Measurements from ENCODE around the gene LLPH. TPM values are rescaled to one million over a fixed set of nuclear protein-coding genes. Genes with fewer than 3 reads are reported as not detected.
"Not testable (repeated sequence)": the region's sequence is repeated elsewhere in the genome, so short reads cannot be mapped to it uniquely, and the experiment has no call there.

Gene LLPH
- total RNA-seq, result 20.3 TPM
- polyA plus RNA-seq, result 29.2 TPM
- long read RNA-seq, donor 1, full-length matches to known transcripts, result 1 of 1 reads
- long read RNA-seq, donor 1, partial matches to known transcripts, result 0 of 1 reads
- long read RNA-seq, donor 1, other reads (novel, unspliced or antisense), result 0 of 1 reads
- long read RNA-seq, donor 2, result 0 reads
- long read RNA-seq, donor 3, full-length matches to known transcripts, result 46 of 56 reads
- long read RNA-seq, donor 3, partial matches to known transcripts, result 10 of 56 reads
- long read RNA-seq, donor 3, other reads (novel, unspliced or antisense), result 0 of 56 reads
- long read RNA-seq, donor 4, full-length matches to known transcripts, result 13 of 13 reads
- long read RNA-seq, donor 4, partial matches to known transcripts, result 0 of 13 reads
- long read RNA-seq, donor 4, other reads (novel, unspliced or antisense), result 0 of 13 reads
- long read RNA-seq, donor 5, full-length matches to known transcripts, result 54 of 66 reads
- long read RNA-seq, donor 5, partial matches to known transcripts, result 12 of 66 reads
- long read RNA-seq, donor 5, other reads (novel, unspliced or antisense), result 0 of 66 reads
- long read RNA-seq, donor 6, full-length matches to known transcripts, result 21 of 21 reads
- long read RNA-seq, donor 6, partial matches to known transcripts, result 0 of 21 reads
- long read RNA-seq, donor 6, other reads (novel, unspliced or antisense), result 0 of 21 reads
- long read RNA-seq, donor 7, full-length matches to known transcripts, result 29 of 35 reads
- long read RNA-seq, donor 7, partial matches to known transcripts, result 6 of 35 reads
- long read RNA-seq, donor 7, other reads (novel, unspliced or antisense), result 0 of 35 reads
- long read RNA-seq, donor 8, full-length matches to known transcripts, result 1 of 1 reads
- long read RNA-seq, donor 8, partial matches to known transcripts, result 0 of 1 reads
- long read RNA-seq, donor 8, other reads (novel, unspliced or antisense), result 0 of 1 reads
- long read RNA-seq, donor 9, full-length matches to known transcripts, result 17 of 23 reads
- long read RNA-seq, donor 9, partial matches to known transcripts, result 6 of 23 reads
- long read RNA-seq, donor 9, other reads (novel, unspliced or antisense), result 0 of 23 reads
- long read RNA-seq, donor 10, full-length matches to known transcripts, result 20 of 26 reads
- long read RNA-seq, donor 10, partial matches to known transcripts, result 6 of 26 reads
- long read RNA-seq, donor 10, other reads (novel, unspliced or antisense), result 0 of 26 reads

DNA sequence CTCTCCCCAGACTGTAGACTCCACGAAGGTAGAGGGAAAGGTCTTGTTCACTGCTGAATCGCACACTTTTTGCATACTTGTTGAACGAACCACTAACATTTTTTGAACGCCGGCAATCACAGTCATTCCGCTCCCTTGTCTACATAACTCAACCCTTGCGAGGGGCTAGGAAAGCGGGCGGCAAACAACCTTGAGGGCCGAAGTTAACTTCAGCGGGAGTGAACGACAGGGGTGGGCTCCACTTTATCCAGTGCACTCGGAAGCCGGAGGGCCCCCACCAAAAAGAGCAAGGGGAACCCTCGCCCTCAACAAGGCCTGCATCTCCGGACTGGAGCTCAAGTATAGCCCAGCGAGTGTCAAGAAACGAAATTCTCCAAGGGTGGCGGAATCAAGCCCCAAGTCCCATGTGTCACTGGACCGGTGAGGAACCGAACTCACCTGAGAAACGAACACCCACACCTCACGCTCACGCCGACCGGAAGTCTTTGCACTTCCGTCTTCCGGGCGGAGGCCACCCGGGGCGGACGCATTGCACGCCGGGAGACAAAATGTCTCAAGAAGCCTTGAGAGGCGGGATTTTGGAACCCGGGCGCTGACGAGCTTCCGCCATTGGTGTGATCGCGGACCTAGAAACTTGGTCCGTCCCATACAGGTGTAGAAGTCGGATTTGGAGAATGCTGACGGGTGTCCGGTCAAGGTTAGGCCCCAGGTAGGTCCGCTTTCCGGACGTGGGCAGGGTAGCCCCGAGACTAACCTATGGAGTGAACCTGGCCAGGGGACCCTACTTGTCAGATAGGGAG, at the start of gene LLPH:
Gene LLPH, minus strand, starts transcription at position 484 of the 800 bp plus-strand sequence. CDS start 1,644 bp downstream, outside the sequence.
- peak; percentile 74 to 96 (median 87) for DNase-seq (ENCODE audit: low read depth in 6 of 9, low spot score in 9 of 9)
- Histone ChIP-seq H3K27ac (ENCODE audit: low read depth in 1 of 2, low read length in 1 of 2) (peak within 1 kb of the TSS; percentile 72 to 82), H3K4me1 (ENCODE audit: control insufficient read depth in 2 of 2, insufficient read depth in 2 of 2, low read length in 2 of 2) (peaks cover 7 to 10% of the 10 kb centered on the region in 2 donors), H3K4me3 (ENCODE audit: low read length in 2 of 2) (peak within 1 kb of the TSS; percentile 53 to 96), H3K27me3 (ENCODE audit: control insufficient read depth in 2 of 2, insufficient read depth in 1 of 2, low read length in 1 of 2) (no peaks in the 10 kb centered on the region), H3K9me3 (ENCODE audit: control insufficient read depth in 2 of 2, insufficient read depth in 1 of 2, low read length in 1 of 2) (no peaks in the 10 kb centered on the region), H3K36me3 (ENCODE audit: control insufficient read depth in 2 of 2, insufficient read depth in 2 of 2, low read length in 1 of 2) (peaks cover 4 to 27% of the 10 kb centered on the region in 2 donors)
- WGBS, result under 1% methylated on average over 49 of the region's 49 CpGs

DNA sequence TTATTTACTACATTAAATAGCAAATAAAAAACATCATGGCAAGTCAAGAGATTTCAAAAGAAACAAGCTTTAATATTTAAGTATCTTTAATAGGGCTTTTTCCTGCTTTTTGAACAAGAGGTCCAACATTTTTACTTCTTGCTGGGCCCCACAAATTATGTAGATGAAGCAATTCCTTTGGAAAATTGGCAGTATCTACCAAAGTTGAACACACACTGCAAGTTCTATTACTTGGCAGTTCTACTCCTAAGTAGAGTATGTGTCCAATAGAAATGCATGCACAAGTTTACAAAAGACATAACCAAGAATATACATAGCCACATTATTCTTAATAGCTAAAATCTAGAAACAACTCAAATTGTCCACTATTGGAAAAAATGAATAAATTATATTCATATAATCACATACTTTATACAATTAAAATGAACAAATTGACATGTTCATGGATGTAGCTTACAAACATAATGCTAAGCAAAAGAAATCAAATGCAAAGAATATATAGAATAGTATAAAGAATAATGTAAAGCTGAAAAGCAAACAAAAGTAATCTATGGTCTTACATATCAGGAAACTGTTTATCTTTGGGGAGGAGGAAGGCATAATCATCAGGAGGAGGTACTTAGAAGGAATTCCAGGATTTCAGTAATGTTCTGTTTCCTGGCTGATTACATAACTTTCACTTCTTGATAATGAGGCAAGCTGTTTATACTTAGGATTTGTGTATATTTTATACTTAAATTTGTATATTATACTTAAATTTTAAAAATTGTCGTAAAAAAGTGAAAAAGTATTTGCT, 45.8 kb upstream of the LLPH start:
- Histone ChIP-seq H3K4me3 (ENCODE audit: low read length in 2 of 2) (no peak overlapping the region), H3K4me1 (ENCODE audit: control insufficient read depth in 2 of 2, insufficient read depth in 2 of 2, low read length in 2 of 2) (no peaks in the 10 kb centered on the region), H3K36me3 (ENCODE audit: control insufficient read depth in 2 of 2, insufficient read depth in 2 of 2, low read length in 1 of 2) (no peaks in the 10 kb centered on the region), H3K9me3 (ENCODE audit: control insufficient read depth in 2 of 2, insufficient read depth in 1 of 2, low read length in 1 of 2) (peaks cover 0 to 1% of the 10 kb centered on the region in 2 donors), H3K27me3 (ENCODE audit: control insufficient read depth in 2 of 2, insufficient read depth in 1 of 2, low read length in 1 of 2) (no peaks in the 10 kb centered on the region), H3K27ac (ENCODE audit: low read depth in 1 of 2, low read length in 1 of 2) (no peak overlapping the region)
- DNase-seq (ENCODE audit: low read depth in 6 of 9, low spot score in 9 of 9), result no peak
- 95% methylated on average over 1 of the region's 1 CpG for WGBS

DNA sequence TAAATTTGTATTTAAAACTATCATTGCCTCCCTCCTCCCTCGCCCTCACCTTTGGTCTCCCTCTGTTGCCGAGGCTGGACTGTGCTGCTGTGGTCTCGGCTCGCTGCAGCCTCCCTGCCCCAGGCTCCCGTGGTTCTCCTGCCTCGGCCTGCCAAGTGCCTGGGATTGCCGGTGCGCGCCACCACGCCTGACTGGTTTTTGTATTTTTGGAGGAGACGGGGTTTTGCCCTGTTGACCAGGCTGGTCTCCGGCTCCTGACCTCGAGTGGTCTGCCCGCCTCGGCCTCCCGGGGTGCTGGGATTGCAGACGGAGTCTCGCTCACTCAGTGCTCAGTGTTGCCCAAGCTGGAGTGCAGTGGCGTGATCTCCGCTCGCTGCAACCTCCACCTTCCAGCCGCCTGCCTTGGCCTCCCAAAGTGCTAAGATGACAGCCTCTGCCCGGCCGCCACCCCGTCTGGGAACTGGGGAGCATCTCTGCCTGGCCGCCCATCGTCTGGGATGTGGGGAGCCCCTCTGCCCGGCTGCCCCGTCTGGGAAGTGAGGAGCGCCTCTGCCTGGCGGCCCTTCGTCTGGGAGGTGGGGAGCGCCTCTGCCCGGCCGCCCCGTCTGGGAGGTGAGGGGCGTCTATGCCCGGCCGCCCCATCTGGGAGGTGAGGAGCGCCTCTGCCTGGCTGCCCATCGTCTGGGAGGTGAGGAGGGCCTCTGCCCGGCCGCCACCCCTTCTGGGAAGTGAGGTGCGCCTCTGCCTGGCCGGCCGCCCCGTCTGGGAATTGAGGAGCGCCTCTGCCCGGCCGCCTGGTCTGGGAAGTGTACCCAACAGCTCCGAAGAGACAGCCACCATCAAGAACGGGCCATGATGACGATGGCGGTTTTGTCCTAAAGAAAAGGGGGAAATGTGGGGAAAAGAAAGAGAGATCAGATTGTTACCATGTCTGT, 44.1 kb upstream of the LLPH start:
- not testable (repeated sequence) for H3K27ac ChIP-seq (ENCODE audit: low read depth in 1 of 2, low read length in 1 of 2); H3K4me3 ChIP-seq (ENCODE audit: low read length in 2 of 2); H3K4me1 ChIP-seq (ENCODE audit: control insufficient read depth in 2 of 2, insufficient read depth in 2 of 2, low read length in 2 of 2); DNase-seq (ENCODE audit: low read depth in 6 of 9, low spot score in 9 of 9); H3K27me3 ChIP-seq (ENCODE audit: control insufficient read depth in 2 of 2, insufficient read depth in 1 of 2, low read length in 1 of 2); H3K36me3 ChIP-seq (ENCODE audit: control insufficient read depth in 2 of 2, insufficient read depth in 2 of 2, low read length in 1 of 2); H3K9me3 ChIP-seq (ENCODE audit: control insufficient read depth in 2 of 2, insufficient read depth in 1 of 2, low read length in 1 of 2)
- WGBS, result 97% methylated on average over 54 of the region's 54 CpGs

DNA sequence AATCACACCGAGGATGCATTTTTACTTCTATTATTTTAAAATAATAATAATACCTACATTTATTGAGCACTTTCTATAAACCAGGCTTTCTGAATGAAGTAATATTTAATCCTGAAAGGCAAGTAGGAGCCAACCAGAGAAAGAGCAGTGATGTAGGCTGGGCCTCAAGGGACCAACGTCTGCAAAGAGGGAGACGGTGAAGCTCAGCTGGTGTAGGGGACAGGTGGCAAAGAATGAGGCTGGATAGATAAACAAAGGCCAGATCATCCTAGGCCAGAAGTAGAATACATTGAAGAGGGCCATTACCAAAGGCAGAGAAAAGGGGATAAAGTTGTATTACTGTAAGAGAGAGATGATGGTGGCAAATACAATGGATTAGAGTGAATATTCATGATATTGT, 40.1 kb upstream of the LLPH start:
- 96% methylated on average over 3 of the region's 3 CpGs for WGBS
- no peaks in the 10 kb centered on the region for H3K27me3 ChIP-seq (ENCODE audit: control insufficient read depth in 2 of 2, insufficient read depth in 1 of 2, low read length in 1 of 2)
- peak overlapping the region in 1 of 2 donors; percentile 100 for H3K27ac ChIP-seq (ENCODE audit: low read depth in 1 of 2, low read length in 1 of 2)
- no peak for DNase-seq (ENCODE audit: low read depth in 6 of 9, low spot score in 9 of 9)
- peaks cover 3 to 4% of the 10 kb centered on the region in 2 donors for H3K9me3 ChIP-seq (ENCODE audit: control insufficient read depth in 2 of 2, insufficient read depth in 1 of 2, low read length in 1 of 2)
- H3K4me3 ChIP-seq (ENCODE audit: low read length in 2 of 2), result peak overlapping the region in 1 of 2 donors; percentile 98
- peaks cover 0 to 12% of the 10 kb centered on the region in 2 donors for H3K4me1 ChIP-seq (ENCODE audit: control insufficient read depth in 2 of 2, insufficient read depth in 2 of 2, low read length in 2 of 2)
- H3K36me3 ChIP-seq (ENCODE audit: control insufficient read depth in 2 of 2, insufficient read depth in 2 of 2, low read length in 1 of 2), result peaks cover 2 to 3% of the 10 kb centered on the region in 2 donors

DNA sequence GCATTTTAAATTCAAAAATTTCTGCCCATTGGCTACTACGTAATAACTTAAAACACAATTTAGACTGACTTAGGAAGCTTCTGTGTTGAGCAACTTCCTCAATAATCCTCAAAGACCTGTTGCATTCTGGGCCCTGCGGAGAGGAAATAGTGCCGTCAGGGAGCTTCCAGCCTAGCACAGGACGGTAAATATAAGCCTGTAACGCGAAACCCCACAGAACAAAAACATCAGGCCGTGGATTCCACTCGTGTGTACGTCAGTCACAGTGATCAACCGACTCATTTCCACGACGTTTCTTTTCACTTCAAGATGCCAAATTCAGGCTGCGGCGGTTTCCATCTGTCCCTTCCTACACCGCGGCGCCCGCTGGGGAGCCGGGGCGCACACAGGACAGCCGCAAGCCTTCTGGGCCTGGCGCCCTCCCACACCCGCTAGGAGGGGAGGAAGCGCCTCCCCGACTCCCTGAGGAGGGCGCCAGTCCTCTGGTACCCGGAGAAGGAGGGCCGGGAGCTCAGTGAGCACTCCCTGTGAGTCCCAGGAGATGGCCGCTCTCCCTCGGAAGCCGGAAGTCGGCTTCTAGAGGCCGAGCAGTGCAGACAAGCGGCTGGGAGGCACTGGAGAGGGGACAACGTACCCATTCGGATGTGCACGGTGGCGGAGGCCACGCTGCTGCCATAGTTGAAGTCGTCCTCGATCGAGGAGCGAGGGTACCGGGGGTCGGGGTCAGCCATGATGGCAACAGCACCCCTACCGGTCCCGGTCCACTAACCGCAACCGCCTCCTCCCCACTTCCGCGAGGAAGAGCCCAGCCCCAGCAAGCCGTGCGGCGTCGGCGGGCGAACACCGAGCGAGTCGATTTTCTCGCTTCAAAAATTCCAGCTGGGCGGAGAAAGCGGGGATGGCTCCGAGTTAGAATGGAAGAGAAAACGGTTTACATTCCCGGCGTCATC, 38.9 kb upstream of the LLPH start, which contains the start of gene TMBIM4:
Gene TMBIM4, minus strand, starts transcription at position 776 of the 950 bp plus-strand sequence. Its CDS starts 45 bp downstream, at position 731.
- WGBS, result under 1% methylated on average over 67 of the region's 67 CpGs
- Histone ChIP-seq H3K9me3 (ENCODE audit: control insufficient read depth in 2 of 2, insufficient read depth in 1 of 2, low read length in 1 of 2) (peaks cover 3 to 8% of the 10 kb centered on the region in 2 donors), H3K27me3 (ENCODE audit: control insufficient read depth in 2 of 2, insufficient read depth in 1 of 2, low read length in 1 of 2) (no peaks in the 10 kb centered on the region), H3K36me3 (ENCODE audit: control insufficient read depth in 2 of 2, insufficient read depth in 2 of 2, low read length in 1 of 2) (peaks cover 2 to 3% of the 10 kb centered on the region in 2 donors), H3K4me1 (ENCODE audit: control insufficient read depth in 2 of 2, insufficient read depth in 2 of 2, low read length in 2 of 2) (peaks cover 0 to 12% of the 10 kb centered on the region in 2 donors), H3K27ac (ENCODE audit: low read depth in 1 of 2, low read length in 1 of 2) (peak within 1 kb of the TSS; percentile 100), H3K4me3 (ENCODE audit: low read length in 2 of 2) (peak within 1 kb of the TSS; percentile 98)
- DNase-seq (ENCODE audit: low read depth in 6 of 9, low spot score in 9 of 9), result peak; percentile 68 to 93 (median 82)

DNA sequence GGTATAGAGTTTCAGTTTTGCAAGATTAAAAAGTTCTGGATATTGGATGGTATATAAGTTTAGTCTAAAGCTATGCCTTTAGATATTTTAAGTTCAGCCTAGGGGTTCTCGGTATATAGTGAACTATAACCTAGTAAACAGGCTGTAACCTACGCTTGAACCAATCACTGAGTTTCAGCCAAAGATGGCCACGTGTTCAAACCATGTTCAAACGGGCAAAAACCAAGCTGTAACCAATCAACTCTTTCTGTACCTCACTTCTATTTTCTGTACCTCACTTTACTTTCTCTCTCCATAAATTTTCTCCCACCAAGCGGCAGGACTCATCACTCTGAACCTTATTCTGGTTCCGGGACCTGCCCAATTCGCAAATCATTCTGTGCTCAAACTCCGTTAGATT, 37.9 kb upstream of the LLPH start:
- Histone ChIP-seq H3K9me3 (ENCODE audit: control insufficient read depth in 2 of 2, insufficient read depth in 1 of 2, low read length in 1 of 2) (peaks cover 1 to 8% of the 10 kb centered on the region in 2 donors), H3K27ac (ENCODE audit: low read depth in 1 of 2, low read length in 1 of 2) (no peak overlapping the region), H3K4me1 (ENCODE audit: control insufficient read depth in 2 of 2, insufficient read depth in 2 of 2, low read length in 2 of 2) (peaks cover 0 to 12% of the 10 kb centered on the region in 2 donors), H3K36me3 (ENCODE audit: control insufficient read depth in 2 of 2, insufficient read depth in 2 of 2, low read length in 1 of 2) (peaks cover 2 to 3% of the 10 kb centered on the region in 2 donors), H3K4me3 (ENCODE audit: low read length in 2 of 2) (peak overlapping the region in 1 of 2 donors; percentile 98), H3K27me3 (ENCODE audit: control insufficient read depth in 2 of 2, insufficient read depth in 1 of 2, low read length in 1 of 2) (no peaks in the 10 kb centered on the region)
- no peak for DNase-seq (ENCODE audit: low read depth in 6 of 9, low spot score in 9 of 9)
- 91% methylated on average over 8 of the region's 8 CpGs for WGBS
